Gastroesophageal sphincter (tissue), 4 donors: ENCODE results near the gene ACAA1. TPM values are rescaled to one million over a fixed set of nuclear protein-coding genes. Genes with fewer than 3 reads are reported as not detected.
A peak's percentile ranks its signal among the peaks of the same experiment; 100 is the strongest.

Source experiments
- ATAC-seq: fragments of 150-250 bp; one replicate; pipeline ENCODE4 v1.9.1; 2016; ENCODE audit warnings: mild to moderate bottlenecking, moderate library complexity
- H3K27ac ChIP-seq, 4 donors: fragments of 200-600 bp; sonication (generic) in 3 of 4; 1 replicate in 3 of 4; 2 replicates in 1 of 4; pipeline ENCODE4 v1.5.1; 2016 to 2019
- H3K27me3 ChIP-seq: fragments of 200-600 bp; sonication (generic); one replicate; pipeline ENCODE4 v1.5.1; 2019
- H3K36me3 ChIP-seq, 2 donors: fragments of 200-600 bp; sonication (generic); one replicate each; pipeline ENCODE4 v1.5.1; 2019; ENCODE audit warnings: control low read depth in 1 of 2
- H3K4me1 ChIP-seq, 3 donors: fragments of 200-600 bp; sonication (generic); 1 replicate in 2 of 3; 2 replicates in 1 of 3; pipeline ENCODE4 v1.5.1; 2016 to 2019; ENCODE audit warnings: control low read depth in 2 of 3
- H3K4me3 ChIP-seq, 2 donors: fragments of 200-600 bp; sonication (generic); one replicate each; pipeline ENCODE4 v1.5.1; 2019; ENCODE audit warnings: mild to moderate bottlenecking in 1 of 2, moderate library complexity in 1 of 2
- H3K9me3 ChIP-seq, 3 donors: fragments of 200-600 bp; sonication (generic); one replicate each; pipeline ENCODE4 v1.5.1; 2017 to 2019; ENCODE audit warnings: control low read depth in 2 of 3
- EP300 ChIP-seq: sonication (generic); formaldehyde crosslinking; IDR thresholded peaks from one replicate; pipeline ENCODE4 v1.6.1; 2017; ENCODE audit warnings: antibody characterized with exemption, mild to moderate bottlenecking
- POLR2A ChIP-seq, 2 donors: fragments of 450-650 bp; IDR thresholded peaks; one replicate each; pipeline ENCODE4 v1.6.1; 2017; ENCODE audit warnings: antibody characterized with exemption in 2 of 2, mild to moderate bottlenecking in 2 of 2, moderate library complexity in 1 of 2
- POLR2AphosphoS5 ChIP-seq: sonication (generic); formaldehyde crosslinking; IDR thresholded peaks from one replicate; pipeline ENCODE4 v1.6.1; 2017; ENCODE audit warnings: antibody characterized with exemption
- WGBS, 2 donors: methylation state at CpG; one replicate each; pipeline ENCODE4 v1.1.5; 2018; ENCODE audit warnings: low coverage in 1 of 2; 5-methylcytosine and 5-hydroxymethylcytosine counted together
- total RNA-seq, 4 donors: library from RNA; depleted of rRNA; stranded (reverse); fragments of >200 nt; gene quantifications; one replicate each; pipeline ENCODE4 v1.1.0, GENCODE V29; 2016
- TF ChIP-seq, protein P1 (sequence below), 4 experiments: fragments of 200-600 bp in 2 of 4; fragments of 450-650 bp in 2 of 4; sonication (generic) in 1 of 4; IDR thresholded peaks; one replicate each; pipeline ENCODE4 v1.5.1; 2017 to 2019; ENCODE audit warnings: antibody characterized with exemption in 4 of 4, mild to moderate bottlenecking in 2 of 4, moderate library complexity in 2 of 4

The ACAA1 gene
- total RNA-seq, 4 donors from 2014 or later, result 28.3 to 46.6 (median 41.2) TPM

DNA sequence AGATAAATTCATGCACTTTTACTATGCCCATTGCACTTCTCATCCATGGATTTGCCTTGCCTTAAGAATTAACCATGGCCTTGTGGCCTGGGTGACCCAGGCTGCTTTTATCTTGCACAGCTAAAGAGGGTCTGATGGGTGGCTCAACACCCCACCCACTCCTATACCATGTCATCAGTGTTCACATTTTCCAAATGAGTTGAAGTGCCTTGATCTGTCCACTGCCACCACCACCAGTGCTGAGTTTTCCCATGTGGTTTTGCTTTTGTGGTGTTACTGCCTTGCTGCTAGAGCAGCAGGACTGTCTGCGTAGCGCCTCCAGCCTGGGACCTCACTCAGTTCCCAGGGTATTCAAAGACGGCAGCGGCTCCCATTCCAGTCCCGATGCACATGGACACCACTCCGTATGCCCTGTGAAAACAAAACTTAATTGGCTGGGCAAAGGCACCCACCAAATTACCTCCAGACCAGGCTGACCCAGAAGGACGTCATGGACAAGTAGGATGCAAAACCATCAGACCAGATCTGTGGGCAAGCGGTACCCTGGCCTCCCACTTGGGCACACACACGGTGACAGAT, 14.1 kb downstream of the ACAA1 start:
- Histone ChIP-seq H3K27me3 (no peaks in the 10 kb centered on the region), H3K4me3 (no peak overlapping the region), H3K27ac (no peak overlapping the region), H3K36me3 (peaks cover 0 to 85% of the 10 kb centered on the region in 2 donors), H3K9me3 (no peaks in the 10 kb centered on the region), H3K4me1 (no peaks in the 10 kb centered on the region)
- 60% methylated on average over 1 of the region's 9 CpGs; no CpG with 5 or more reads in 1 of the 2 donors for whole genome bisulfite sequencing, 2 donors
- no peak for ATAC-seq
- TF ChIP-seq EP300 (no peak), POLR2AphosphoS5 (no peak), POLR2A (IDR thresholded peaks at IDR 0.05) (no peak)
- TF ChIP-seq, protein P1, sequence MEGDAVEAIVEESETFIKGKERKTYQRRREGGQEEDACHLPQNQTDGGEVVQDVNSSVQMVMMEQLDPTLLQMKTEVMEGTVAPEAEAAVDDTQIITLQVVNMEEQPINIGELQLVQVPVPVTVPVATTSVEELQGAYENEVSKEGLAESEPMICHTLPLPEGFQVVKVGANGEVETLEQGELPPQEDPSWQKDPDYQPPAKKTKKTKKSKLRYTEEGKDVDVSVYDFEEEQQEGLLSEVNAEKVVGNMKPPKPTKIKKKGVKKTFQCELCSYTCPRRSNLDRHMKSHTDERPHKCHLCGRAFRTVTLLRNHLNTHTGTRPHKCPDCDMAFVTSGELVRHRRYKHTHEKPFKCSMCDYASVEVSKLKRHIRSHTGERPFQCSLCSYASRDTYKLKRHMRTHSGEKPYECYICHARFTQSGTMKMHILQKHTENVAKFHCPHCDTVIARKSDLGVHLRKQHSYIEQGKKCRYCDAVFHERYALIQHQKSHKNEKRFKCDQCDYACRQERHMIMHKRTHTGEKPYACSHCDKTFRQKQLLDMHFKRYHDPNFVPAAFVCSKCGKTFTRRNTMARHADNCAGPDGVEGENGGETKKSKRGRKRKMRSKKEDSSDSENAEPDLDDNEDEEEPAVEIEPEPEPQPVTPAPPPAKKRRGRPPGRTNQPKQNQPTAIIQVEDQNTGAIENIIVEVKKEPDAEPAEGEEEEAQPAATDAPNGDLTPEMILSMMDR (IDR thresholded peaks at IDR 0.05), result no peak

DNA sequence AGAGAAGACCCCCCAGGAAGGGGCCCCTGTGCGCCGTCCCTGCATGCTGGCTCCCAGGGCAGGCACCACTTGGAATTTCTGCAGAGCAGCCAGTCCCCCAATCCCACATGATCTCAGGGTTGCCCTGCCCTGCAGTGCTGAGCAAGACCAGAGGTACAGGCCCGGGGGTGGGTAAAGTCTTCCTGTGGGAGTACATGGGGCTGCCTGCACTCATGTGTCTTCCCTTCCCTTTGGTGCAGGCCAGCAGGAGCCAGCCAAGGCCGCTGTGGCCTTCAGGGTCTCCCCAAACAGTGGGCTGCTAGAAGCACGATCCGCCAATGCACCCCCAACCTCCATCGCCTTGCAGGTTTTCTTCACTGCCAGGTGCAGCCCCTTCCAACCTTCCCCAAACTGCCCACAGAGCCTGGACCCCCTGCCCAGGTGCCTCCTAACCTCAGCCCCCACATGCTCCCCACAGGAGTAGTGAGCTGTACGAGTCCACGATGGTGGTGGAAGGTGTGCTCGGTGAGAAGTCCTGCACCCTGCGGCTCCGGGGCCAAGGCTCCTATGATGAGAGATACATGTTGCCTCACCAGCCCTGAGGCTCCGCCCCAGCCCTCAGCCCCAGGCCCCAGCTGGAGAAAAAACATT, 15.0 kb downstream of the ACAA1 start:
- H3K27ac ChIP-seq, result no peak overlapping the region

DNA sequence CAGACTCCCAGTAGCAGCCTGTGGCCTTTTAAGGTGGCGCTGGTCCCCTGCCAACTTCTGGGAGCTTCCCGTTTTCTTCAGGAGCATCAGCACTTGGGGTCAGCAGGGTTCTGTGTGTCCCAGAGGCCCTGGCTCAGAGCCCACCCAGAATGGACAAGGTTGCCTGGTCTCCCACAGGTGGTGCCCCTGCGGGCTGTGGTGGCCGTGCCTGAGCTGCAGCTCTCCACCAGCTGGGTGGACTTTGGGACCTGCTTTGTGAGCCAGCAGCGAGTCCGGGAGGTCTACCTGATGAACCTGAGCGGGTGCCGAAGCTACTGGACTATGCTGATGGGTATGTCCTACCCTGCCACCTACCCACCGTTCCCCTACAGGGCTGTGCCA, 15.5 kb downstream of the ACAA1 start:
- Histone ChIP-seq H3K27ac (no peak overlapping the region), H3K27me3 (no peaks in the 10 kb centered on the region), H3K9me3 (no peaks in the 10 kb centered on the region), H3K36me3 (peaks cover 0 to 71% of the 10 kb centered on the region in 2 donors), H3K4me1 (no peaks in the 10 kb centered on the region), H3K4me3 (no peak overlapping the region)
- ATAC-seq, result no peak
- no CpG with 5 or more reads among the region's 9 CpGs for WGBS, 2 donors
- TF ChIP-seq POLR2AphosphoS5, result no peak
- TF ChIP-seq EP300, result no peak
- TF ChIP-seq, protein P1 (IDR thresholded peaks at IDR 0.05), result no peak
- TF ChIP-seq POLR2A (IDR thresholded peaks at IDR 0.05), result no peak

More for the DNA sequence above, 15.0 kb downstream of the ACAA1 start:
- 96 to 100% methylated on average over 2 to 4 of the region's 13 CpGs for WGBS, 2 donors
- peaks cover 0 to 76% of the 10 kb centered on the region in 2 donors for H3K36me3 ChIP-seq
- H3K9me3 ChIP-seq, result no peaks in the 10 kb centered on the region
- no peaks in the 10 kb centered on the region for H3K27me3 ChIP-seq
- H3K4me3 ChIP-seq, result no peak overlapping the region
- TF ChIP-seq EP300 (no peak), POLR2AphosphoS5 (no peak), POLR2A (IDR thresholded peaks at IDR 0.05) (no peak)
- TF ChIP-seq, protein P1 (IDR thresholded peaks at IDR 0.05), result no peak
- no peak for ATAC-seq
- no peaks in the 10 kb centered on the region for H3K4me1 ChIP-seq

DNA sequence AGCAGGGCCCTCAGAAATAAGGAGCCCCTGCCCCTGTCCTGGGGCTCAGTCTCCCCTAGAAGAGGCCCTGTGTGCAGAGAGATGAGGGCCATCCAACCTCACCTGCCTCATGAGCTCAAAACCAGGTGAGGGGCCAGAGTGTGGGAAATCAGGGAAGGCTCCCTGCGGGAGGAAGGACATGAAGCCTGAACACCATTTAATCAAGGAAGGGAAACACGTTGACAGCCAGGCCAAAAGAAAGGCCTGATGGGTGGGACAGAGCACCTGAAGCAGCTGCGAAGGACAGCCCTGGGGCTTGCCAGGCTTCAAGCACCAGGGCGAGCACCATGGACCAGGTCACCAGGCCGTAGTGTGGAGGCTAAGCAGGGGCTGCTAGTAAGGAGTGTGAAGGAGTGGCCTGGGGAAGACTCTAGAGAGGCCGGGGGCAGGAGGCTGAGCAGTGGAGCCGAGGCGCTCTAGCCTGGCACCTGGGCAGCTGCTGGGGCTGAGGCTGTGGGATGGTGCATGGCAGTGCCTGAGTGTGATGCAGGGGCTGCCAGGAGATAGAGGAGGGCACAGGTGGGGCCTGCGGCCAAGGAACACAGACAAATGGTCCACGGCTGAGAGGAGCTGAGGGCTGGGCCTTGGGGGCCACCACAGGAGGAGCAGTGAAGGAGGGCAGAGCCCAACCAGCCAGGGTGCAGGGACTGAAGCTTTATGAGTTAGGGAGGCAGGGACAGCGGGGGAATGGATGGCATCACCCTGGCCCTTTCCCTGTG, 16.1 kb downstream of the ACAA1 start:
- no peak for ATAC-seq
- Histone ChIP-seq H3K27me3 (no peaks in the 10 kb centered on the region), H3K9me3 (no peaks in the 10 kb centered on the region), H3K27ac (peak overlapping the region in 1 of 4 donors; percentile 13), H3K4me3 (no peak overlapping the region), H3K4me1 (no peaks in the 10 kb centered on the region), H3K36me3 (peaks cover 0 to 65% of the 10 kb centered on the region in 2 donors)
- TF ChIP-seq, protein P1 (IDR thresholded peaks at IDR 0.05), result no peak
- TF ChIP-seq POLR2AphosphoS5 (no peak), POLR2A (IDR thresholded peaks at IDR 0.05) (no peak), EP300 (no peak)
- WGBS, 2 donors, result 81 to 96% methylated on average over 5 to 8 of the region's 11 CpGs
